DMS153 treated with DMSO at 0.1 percent for 48 hours (cell line): ENCODE data around the gene GTF3C1.

Source experiments
- DNase-seq: peaks from one replicate; lab custom pipeline; 2025; ENCODE audit not compliant: unreplicated experiment; lab: John Stamatoyannopoulos, UW

The GTF3C1 gene

DNA sequence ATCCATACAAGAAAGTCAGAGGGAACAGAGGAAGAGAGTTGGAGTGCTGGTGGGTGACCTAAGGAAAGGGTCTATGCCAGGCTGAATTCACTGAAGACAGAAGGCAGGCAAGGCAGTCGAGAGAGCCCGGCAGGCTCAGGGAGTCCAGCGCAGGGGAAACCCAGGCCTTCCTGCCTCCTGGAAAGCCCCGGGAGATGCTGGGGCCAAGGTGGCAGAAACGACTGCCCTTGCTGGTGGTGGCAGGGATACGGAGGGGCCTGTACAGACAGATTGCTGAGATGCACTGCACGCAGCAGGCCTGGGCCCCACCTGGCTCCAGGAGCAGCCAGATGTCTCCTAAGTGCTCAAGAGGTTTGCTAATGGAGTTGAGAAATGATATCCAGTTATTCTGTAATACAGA is 59.8 kb downstream of the GTF3C1 start:
- DNase-seq = no peak

GRCh38 chr16:27489421-27489820 is 60.3 kb downstream of the GTF3C1 start:
- DNase-seq = no peak

DNA sequence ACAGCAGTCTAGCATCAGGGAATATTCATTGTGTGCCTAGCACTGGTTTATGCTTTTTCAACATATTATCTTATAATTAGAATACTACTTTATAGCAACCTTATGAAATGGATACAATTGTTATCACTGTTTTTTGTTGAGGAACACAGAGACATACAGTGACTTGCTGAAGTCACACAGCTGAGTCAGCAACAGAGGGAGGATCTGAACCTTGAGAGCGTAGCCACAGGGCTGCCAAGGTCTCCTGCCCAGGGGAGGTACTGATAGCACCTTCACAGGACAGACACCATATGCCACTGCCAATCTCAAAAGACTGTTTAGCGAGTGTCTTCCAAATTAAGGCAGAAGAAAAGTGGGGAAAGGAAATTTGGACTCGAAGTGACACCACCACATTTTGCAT is 63.0 kb downstream of the GTF3C1 start:
- no peak for DNase-seq

DNA sequence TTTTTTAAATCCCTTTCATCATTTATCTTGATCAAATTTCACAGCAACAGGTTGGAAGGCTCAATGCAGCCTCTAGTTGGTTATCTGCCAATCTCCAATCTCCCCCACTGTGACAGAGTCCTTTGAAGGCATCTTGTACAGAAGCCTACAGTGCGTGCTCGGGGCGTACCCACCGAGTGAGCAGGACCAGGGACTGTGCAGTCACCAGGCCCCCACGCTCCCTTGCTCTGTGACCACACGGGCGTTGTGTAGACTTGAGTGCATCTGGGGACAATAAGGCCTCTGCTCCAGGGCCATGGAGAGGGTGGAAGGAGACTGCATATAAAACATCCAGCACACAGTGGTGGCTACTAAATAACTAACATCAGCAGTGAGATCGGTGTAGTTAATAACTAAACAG is 63.4 kb downstream of the GTF3C1 start:
- no peak for DNase-seq

- DNase-seq = no peak
These were observed 63.9 kb downstream of the GTF3C1 start for GRCh38 chr16:27485811-27486210.

DNA sequence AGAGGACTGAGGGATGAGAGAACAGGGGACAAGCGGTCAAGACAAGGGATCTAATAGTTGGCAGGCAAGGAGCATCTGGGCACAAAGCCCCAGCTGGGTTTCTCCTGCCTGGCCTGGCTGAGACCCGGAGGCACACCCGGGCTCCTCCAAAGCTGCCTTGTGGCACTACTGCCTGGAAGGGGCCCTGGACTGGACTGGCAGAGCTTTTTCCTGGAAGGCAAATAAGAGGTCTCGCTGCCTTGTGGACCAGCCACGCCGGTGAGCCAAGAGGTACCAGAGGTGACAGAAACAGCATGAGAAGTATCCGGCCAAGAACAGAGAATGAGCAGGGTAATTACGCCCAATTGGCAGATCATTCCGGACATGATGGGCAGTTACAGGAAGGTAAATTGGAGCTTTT is 64.6 kb downstream of the GTF3C1 start:
- no peak for DNase-seq

- no peak for DNase-seq
These were observed 66.1 kb downstream of the GTF3C1 start for GRCh38 chr16:27483624-27484023.

DNA sequence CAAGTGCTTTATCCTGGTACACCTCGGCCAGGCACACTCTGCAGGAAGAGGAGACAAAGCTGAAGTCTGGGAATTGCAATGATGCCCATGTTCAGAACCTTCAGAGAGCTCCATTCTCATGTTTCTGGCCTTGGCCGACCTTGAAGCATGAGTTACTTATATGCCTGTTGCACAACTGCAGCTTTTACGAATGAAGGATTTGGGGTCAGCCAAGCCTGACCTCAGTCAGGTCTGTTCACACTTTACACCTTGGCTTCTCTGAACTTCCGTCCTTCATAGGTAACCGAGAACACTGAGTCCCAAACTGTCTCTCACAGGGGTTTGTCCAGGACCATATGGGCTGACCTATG is 66.7 kb downstream of the GTF3C1 start:
- no peak for DNase-seq

DNA sequence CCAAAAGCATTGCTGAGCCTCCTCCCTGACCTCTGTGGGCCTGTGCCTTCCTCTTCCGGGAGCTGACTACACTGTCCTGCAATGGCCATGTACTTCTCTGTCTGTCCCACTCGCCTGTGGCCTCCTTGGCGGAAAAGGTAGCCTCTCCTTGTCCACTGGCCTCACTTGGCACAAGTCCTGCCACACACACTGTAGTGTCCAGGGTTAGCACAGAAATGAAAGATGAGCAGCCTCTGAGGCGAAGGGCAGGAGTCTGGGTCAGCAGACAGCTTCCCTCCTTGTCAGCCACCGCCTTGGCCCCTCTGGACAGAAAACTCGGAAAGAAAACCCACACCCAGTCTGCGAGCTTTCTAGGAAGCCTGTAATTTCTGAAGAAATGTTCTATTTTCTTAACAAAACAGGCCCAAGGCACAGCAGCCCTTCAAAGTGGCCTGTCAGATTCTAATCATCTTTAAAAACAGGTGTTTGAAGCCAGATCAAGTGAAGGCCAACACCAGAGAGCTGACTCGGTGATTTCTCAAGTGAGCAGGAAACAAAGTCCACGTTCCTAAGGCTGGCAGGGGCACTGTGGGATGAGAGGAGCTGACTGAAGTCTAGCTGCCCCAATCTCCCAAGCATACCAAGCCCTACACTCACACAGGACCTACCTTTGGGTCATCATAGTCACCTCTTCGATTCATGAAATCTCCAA is 67.2 kb downstream of the GTF3C1 start:
- no peak for DNase-seq

- no peak for DNase-seq
These were observed 68.3 kb downstream of the GTF3C1 start for GRCh38 chr16:27481282-27481934.

- no peak for DNase-seq
These were observed 69.0 kb downstream of the GTF3C1 start for GRCh38 chr16:27480761-27481160.

DNA sequence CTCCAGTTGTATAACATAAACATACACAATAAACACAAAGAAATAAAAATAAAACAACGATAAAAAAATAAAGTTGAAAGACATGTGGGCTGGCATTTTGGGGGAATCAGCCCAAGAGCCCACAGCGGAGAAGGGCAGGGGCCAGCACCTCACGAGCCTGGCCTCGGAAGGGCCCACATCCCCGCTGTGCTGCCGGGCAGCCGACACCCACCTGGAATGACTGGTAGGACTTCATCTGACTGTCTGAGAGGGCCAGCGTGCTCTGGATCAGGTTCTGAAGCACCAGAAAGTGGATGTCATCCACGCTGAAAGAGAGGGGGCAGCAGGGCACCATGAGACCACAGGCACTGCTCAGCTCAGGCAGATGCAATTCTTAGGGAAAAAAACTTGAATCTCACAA is 73.5 kb downstream of the GTF3C1 start:
- DNase-seq = no peak

DNA sequence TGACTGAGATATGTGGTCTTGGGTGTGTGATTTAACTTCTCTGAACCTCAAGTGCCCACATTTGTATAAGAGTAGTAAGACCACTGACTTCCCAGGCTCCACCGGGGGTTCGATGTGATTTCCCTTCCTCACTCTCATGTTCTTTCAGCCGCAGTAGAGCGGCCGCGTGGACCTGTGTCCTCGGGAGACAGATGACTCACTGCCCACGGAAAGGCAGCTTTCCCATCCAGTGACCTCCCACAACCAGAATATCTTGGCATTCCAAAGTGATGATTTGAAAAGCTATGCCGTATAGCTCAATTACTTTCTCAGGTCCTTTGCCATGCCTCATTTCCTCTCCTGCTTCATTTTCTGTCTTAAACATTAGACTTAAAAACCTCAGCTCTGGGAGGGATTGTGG is 74.2 kb downstream of the GTF3C1 start:
- no peak for DNase-seq

- DNase-seq = no peak
These were observed 74.8 kb downstream of the GTF3C1 start for GRCh38 chr16:27474921-27475320.

- no peak for DNase-seq
These were observed 75.7 kb downstream of the GTF3C1 start for GRCh38 chr16:27474041-27474440.

- DNase-seq = no peak
These were observed 76.4 kb downstream of the GTF3C1 start for GRCh38 chr16:27473101-27473900.

GRCh38 chr16:27472091-27473020 is 77.4 kb downstream of the GTF3C1 start:
- no peak for DNase-seq

GRCh38 chr16:27471661-27472060 is 78.1 kb downstream of the GTF3C1 start:
- DNase-seq = no peak

DNA sequence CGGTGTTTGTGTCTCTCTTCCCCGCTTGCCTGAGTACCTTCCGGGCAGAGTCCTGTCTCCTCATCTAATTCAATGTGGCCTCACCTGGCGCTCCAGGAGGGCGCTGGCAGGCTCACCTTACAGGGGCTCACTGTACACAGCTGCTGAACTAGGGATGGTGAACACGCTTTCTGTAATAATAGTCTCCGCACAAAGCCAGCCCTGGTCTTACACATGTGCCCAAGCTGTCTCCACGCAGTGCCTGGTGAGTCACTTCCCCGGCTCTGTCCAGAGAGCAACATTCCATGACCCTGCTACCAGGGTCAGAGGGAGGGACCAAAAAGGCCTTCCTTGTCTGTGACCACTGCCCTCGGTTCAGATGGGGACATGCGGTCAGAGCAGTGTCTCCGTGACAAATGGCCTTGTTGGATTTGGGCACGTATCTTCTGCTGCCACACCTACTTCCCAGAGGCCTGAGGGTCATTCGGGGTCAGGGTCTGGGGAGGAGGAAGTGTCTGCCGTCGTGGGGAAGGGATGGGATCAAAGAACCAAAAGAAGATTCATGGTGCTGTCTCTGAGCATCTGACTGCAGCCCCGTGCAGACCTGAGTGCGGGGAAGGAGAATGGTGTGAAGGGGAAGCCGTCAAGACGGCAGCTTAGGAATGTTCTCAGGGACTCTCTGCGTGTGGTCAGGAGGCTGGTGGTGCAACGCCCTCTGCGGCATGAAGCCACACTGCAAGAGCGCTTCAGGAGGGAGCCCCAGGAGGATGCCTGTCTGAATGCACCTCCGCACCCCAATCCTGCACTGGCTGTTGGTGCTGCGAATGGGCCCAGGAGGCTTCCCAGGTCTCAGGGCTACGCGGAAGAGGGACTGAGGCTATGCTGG is 78.9 kb downstream of the GTF3C1 start:
- DNase-seq = no peak

DNA sequence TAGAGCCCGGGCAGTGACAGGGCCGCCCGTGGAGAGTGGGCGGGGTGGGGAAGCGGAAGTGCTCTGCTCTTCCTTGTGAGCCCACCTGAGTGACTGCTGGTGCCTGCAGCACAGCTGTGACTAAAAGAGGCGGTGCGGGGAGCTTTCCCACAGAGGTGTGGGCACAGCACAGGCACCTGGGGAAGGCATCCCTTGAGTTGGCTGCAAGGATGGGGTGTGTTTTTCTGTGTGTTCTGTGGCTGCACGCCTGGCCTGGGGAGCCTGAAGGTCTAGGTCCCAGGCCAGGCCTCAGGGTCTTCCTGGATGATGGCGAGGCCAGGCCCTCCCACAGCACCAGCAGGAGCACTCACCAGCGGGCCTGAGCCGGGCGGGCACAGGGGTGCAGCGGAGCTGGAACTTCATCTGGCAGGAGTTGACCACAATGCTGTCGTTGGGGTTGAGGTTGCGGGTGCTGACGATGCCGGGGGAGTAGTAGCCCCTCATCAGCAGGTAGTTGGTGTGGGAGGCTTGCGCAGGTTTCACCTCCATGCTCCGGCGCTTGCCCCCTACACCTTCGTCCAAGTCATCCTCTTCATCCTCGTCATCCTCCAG is 80.7 kb downstream of the GTF3C1 start:
- DNase-seq = no peak
